ENCODE results near the gene FXYD4. TPM values are rescaled to one million over a fixed set of nuclear protein-coding genes. Genes with fewer than 3 reads are reported as not detected.

FXYD4 gene
- total RNA-seq, 1 experiment from 2014 or later = not detected

DNA sequence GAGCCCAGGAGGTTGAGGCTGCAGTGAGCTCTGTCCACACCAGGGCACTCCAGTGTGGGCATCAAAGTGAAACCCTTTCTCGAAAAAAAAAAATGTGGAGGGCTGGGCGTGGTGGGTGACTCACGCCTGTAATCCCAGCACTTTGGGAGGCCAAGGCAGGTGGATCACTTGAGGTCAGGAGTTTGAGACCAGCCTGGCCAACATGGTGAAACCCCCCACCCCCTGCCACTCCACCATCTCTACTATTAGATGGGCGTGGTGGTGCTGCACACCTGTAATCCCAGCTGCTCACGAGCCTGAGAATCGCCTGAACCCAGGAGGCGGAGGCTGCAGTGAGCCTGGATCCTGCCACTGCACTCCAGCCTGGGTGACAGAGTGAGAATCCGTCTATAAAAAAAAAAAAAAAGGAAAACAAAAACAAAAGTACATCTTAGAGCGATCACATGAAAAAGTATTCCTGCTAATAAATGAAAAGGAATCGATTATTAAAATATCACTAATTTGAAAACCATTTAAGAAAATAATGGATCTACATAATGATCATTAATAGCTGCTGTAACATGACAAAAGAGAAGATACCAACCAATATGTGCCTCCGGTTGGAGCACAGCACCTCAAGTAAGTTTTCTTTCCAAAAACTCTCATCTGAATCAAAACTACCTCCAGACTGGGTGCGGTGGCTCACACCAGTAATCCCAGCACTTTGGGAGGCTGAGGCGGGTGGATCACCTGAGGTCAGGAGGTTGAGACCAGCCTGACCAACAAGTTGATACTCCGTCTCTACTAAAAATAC lies 32.7 kb downstream of the FXYD4 start:
- Histone ChIP-seq H3K9ac (ENCODE audit: low read length) (peak overlapping the region; percentile 100; the same call in 1 of the 2 replicates), H3K9me2 (replicated peaks; ENCODE audit: low read length) (no peaks in the 10 kb centered on the region), H3K27me3 (ENCODE audit: low read length) (no peaks in the 10 kb centered on the region), H3K4me3 (ENCODE audit: low read length) (peak overlapping the region; percentile 98), H3K4me2 (ENCODE audit: low read length) (peak overlapping the region; percentile 99), H3K36me3 (ENCODE audit: low read depth, low read length) (peaks cover 27% of the 10 kb centered on the region), H4K20me1 (ENCODE audit: low read length) (peaks cover 75% of the 10 kb centered on the region), H3K9me3 (ENCODE audit: low read length) (no peaks in the 10 kb centered on the region), H3K27ac (ENCODE audit: low read length) (peak overlapping the region; percentile 5; the same call in 1 of the 2 replicates), H2AFZ (ENCODE audit: low read length) (no peak overlapping the region), H3K79me2 (ENCODE audit: low read length) (peaks cover 99% of the 10 kb centered on the region), H3F3A (ENCODE audit: low read length, unreplicated experiment) (peaks cover 3% of the 10 kb centered on the region), H3K4me1 (ENCODE audit: insufficient read depth, low read length) (peaks cover 54% of the 10 kb centered on the region)
- peak; percentile 46 for DNase-seq
- CTCF ChIA-PET = interaction anchor here (0.6 kb wide), 1 partner anchor 45 kb away, joined by 3 read pairs; no protein-coding TSS in a partner anchor
- POLR2A ChIA-PET (ENCODE audit: unreplicated experiment) = no interaction called here
- intact Hi-C loops (cut with micrococcal nuclease) = no loop called here
- no TSS peak for BruUV-seq (replicated peaks)
- TF ChIP-seq EZH2phosphoT487 (IDR thresholded peaks at IDR 0.05; ENCODE audit: borderline replicate concordance, low read length) (no peak), EZH2 (IDR thresholded peaks at IDR 0.05; ENCODE audit: low read length, unreplicated experiment) (no peak)
- TF ChIP-seq, protein P1, sequence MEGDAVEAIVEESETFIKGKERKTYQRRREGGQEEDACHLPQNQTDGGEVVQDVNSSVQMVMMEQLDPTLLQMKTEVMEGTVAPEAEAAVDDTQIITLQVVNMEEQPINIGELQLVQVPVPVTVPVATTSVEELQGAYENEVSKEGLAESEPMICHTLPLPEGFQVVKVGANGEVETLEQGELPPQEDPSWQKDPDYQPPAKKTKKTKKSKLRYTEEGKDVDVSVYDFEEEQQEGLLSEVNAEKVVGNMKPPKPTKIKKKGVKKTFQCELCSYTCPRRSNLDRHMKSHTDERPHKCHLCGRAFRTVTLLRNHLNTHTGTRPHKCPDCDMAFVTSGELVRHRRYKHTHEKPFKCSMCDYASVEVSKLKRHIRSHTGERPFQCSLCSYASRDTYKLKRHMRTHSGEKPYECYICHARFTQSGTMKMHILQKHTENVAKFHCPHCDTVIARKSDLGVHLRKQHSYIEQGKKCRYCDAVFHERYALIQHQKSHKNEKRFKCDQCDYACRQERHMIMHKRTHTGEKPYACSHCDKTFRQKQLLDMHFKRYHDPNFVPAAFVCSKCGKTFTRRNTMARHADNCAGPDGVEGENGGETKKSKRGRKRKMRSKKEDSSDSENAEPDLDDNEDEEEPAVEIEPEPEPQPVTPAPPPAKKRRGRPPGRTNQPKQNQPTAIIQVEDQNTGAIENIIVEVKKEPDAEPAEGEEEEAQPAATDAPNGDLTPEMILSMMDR (conservative IDR thresholded peaks at IDR 0.05; ENCODE audit: low read depth, low read length) = no peak
- ATAC-seq = peak; percentile 8; the same call in 1 of the 2 replicates

DNA sequence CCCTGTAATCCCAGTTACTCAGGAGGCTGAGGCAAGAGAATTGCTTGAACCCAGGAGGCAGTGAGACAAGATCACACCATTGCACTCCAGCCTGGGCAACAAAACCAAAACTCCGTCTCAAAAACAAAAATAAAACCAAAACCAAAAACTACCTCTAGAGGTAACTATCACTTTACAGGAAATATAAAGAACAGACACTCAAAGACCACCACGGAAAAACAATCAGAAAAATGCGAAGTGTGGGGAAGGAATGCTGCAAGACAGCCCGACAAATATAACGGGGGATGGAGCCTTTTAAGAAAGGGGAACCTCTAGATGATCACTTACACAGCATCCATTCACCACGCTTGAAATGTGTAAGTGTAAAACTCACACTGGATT lies 33.3 kb downstream of the FXYD4 start:
- peak overlapping the region; percentile 98 for H3K4me3 ChIP-seq (ENCODE audit: low read length)
- H3K27me3 ChIP-seq (ENCODE audit: low read length) = no peaks in the 10 kb centered on the region
- H3K36me3 ChIP-seq (ENCODE audit: low read depth, low read length) = peaks cover 22% of the 10 kb centered on the region
- no peak for ATAC-seq
- intact Hi-C loops (cut with micrococcal nuclease) = no loop called here
- H3K27ac ChIP-seq (ENCODE audit: low read length) = peak overlapping the region; percentile 5; the same call in 1 of the 2 replicates
- peaks cover 69% of the 10 kb centered on the region for H4K20me1 ChIP-seq (ENCODE audit: low read length)
- no peak overlapping the region for H2AFZ ChIP-seq (ENCODE audit: low read length)
- peaks cover 3% of the 10 kb centered on the region for H3F3A ChIP-seq (ENCODE audit: low read length, unreplicated experiment)
- H3K9ac ChIP-seq (ENCODE audit: low read length) = peak overlapping the region; percentile 100; the same call in 1 of the 2 replicates
- no TSS peak for BruUV-seq (replicated peaks)
- H3K4me1 ChIP-seq (ENCODE audit: insufficient read depth, low read length) = peaks cover 52% of the 10 kb centered on the region
- peaks cover 97% of the 10 kb centered on the region for H3K79me2 ChIP-seq (ENCODE audit: low read length)
- TF ChIP-seq EZH2phosphoT487 (IDR thresholded peaks at IDR 0.05; ENCODE audit: borderline replicate concordance, low read length) = no peak
- no peak for TF ChIP-seq EZH2 (IDR thresholded peaks at IDR 0.05; ENCODE audit: low read length, unreplicated experiment)
- TF ChIP-seq, protein P1 (conservative IDR thresholded peaks at IDR 0.05; ENCODE audit: low read depth, low read length) = no peak
- H3K9me2 ChIP-seq (replicated peaks; ENCODE audit: low read length) = no peaks in the 10 kb centered on the region
- H3K4me2 ChIP-seq (ENCODE audit: low read length) = peak overlapping the region; percentile 99
- no peak for DNase-seq
- no peaks in the 10 kb centered on the region for H3K9me3 ChIP-seq (ENCODE audit: low read length)
- POLR2A ChIA-PET (ENCODE audit: unreplicated experiment) = no interaction called here
- CTCF ChIA-PET = no interaction called here
